ENCODE data around the gene RPS6KA3.

DNA sequence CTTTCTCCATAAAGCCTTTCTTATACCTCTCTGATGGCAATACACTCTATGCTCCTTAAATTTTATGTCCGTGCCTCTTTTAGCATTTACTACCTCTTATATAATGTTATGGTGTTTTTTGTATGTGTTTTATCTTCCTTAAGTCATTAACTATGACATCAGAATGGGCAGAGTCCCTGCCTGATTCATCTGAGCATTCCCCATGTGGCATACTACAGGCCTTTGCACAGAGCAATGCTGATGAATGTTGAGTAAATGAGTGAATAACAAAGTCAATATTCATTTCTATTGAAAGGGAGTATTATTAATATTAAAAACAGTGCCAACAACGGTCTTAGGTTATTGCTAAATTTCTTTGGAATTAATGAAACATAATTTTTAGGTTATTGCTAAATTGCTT lies 18.8 kb upstream of the RPS6KA3 start:
- TF ChIP-seq POLR2A (IDR thresholded peaks at IDR 0.05) (no peak), CTCF (IDR thresholded peaks at IDR 0.05) (no peak)
